Heart left ventricle (tissue), 13 donors: ENCODE measurements around the gene DNER.

Source experiments
- CTCF ChIP-seq, 12 donors: fragments of 200-600 bp; sonication (generic) in 4 of 12; IDR thresholded peaks; one replicate each; pipeline versions ENCODE4 v1.5.0 to v1.8.0; 2018 to 2022; ENCODE audit warnings: antibody characterized with exemption in 12 of 12, mild to moderate bottlenecking in 5 of 12
- POLR2A ChIP-seq, 2 donors: fragments of 450-650 bp; IDR thresholded peaks; one replicate each; pipeline ENCODE4 v1.6.1; 2017; ENCODE audit warnings: antibody characterized with exemption in 2 of 2, mild to moderate bottlenecking in 2 of 2, moderate library complexity in 2 of 2
- donor health status: ischemic (EF 13 %, LVEDD 7.1; RV severe dilation, severe dysfunction).
- donor health status: DM: no; HTN: yes; CAD: no.
- donor health status: DM: no; HTN: no; CAD: no.
- donor health status: ischemic (EF 25% LVEDD 6.9; RV normal size, moderate dysfunction).
- donor health status: ischemic (EF 25% LVEDD 5.7; RV mildly dilated, moderate dysfunction).
- donor health status: ischemic (EF 35%, LVEDD 5.7; RV mildly dilated, moderate dysfunction).
- donor health status: nonischemic (EF 11% LVEDD 7.7; RV severe dilation, severe dysfunction).
- donor health status: DM: yes; HTN: yes; CAD: no.
- donor health status: PGD.
- donor health status: ischemic (EF 29% LVEDD 5.4; RV normal size, mild dysfunction).
- donor health status: nonischemic (EF 23%, LVEDD 6.1; RV moderate dilation, normal function).

GRCh38 chr2:229641676-229642075, 72.7 kb downstream of the DNER start:
- TF ChIP-seq CTCF (IDR thresholded peaks at IDR 0.05): no peak
- TF ChIP-seq POLR2A (IDR thresholded peaks at IDR 0.05): no peak
